ENCODE results near the gene DNAJC15. TPM values are rescaled to one million over a fixed set of nuclear protein-coding genes. Genes with fewer than 3 reads are reported as not detected.

Gene DNAJC15
- total RNA-seq, 1 donor from 2014 or later: 17.1 TPM

GRCh38 chr13:43077046-43077445, 53.7 kb downstream of the DNAJC15 start:
- H3K27me3 Mint-ChIP-seq (ENCODE audit: unreplicated experiment): no peaks in the 10 kb centered on the region
- DNase-seq: no peak
- H3K36me3 Mint-ChIP-seq (ENCODE audit: unreplicated experiment): peaks cover 12% of the 10 kb centered on the region
- H3K9me3 Mint-ChIP-seq (ENCODE audit: unreplicated experiment): peaks cover 2% of the 10 kb centered on the region
- peaks cover 14% of the 10 kb centered on the region for H3K4me1 Mint-ChIP-seq (ENCODE audit: low read depth, unreplicated experiment)
- H3K27ac Mint-ChIP-seq (ENCODE audit: unreplicated experiment): no peak overlapping the region
- no peak for TF ChIP-seq CTCF (IDR thresholded peaks at IDR 0.05; ENCODE audit: partially characterized antibody, unreplicated experiment)
- no peak overlapping the region for H3K4me3 Mint-ChIP-seq (ENCODE audit: unreplicated experiment)

GRCh38 chr13:43077461-43077860, 54.1 kb downstream of the DNAJC15 start:
- TF ChIP-seq CTCF (IDR thresholded peaks at IDR 0.05; ENCODE audit: partially characterized antibody, unreplicated experiment): no peak
- H3K9me3 Mint-ChIP-seq (ENCODE audit: unreplicated experiment): peaks cover 2% of the 10 kb centered on the region
- no peak overlapping the region for H3K4me3 Mint-ChIP-seq (ENCODE audit: unreplicated experiment)
- peak overlapping the region; percentile 28 for H3K27ac Mint-ChIP-seq (ENCODE audit: unreplicated experiment)
- no peak for DNase-seq
- H3K36me3 Mint-ChIP-seq (ENCODE audit: unreplicated experiment): peaks cover 12% of the 10 kb centered on the region
- no peaks in the 10 kb centered on the region for H3K27me3 Mint-ChIP-seq (ENCODE audit: unreplicated experiment)
- peaks cover 14% of the 10 kb centered on the region for H3K4me1 Mint-ChIP-seq (ENCODE audit: low read depth, unreplicated experiment)

GRCh38 chr13:43077906-43078305, 54.5 kb downstream of the DNAJC15 start:
- peak overlapping the region; percentile 28 for H3K27ac Mint-ChIP-seq (ENCODE audit: unreplicated experiment)
- H3K36me3 Mint-ChIP-seq (ENCODE audit: unreplicated experiment): peaks cover 12% of the 10 kb centered on the region
- no peak for TF ChIP-seq CTCF (IDR thresholded peaks at IDR 0.05; ENCODE audit: partially characterized antibody, unreplicated experiment)
- no peaks in the 10 kb centered on the region for H3K27me3 Mint-ChIP-seq (ENCODE audit: unreplicated experiment)
- no peak for DNase-seq
- no peak overlapping the region for H3K4me3 Mint-ChIP-seq (ENCODE audit: unreplicated experiment)
- peaks cover 2% of the 10 kb centered on the region for H3K9me3 Mint-ChIP-seq (ENCODE audit: unreplicated experiment)
- H3K4me1 Mint-ChIP-seq (ENCODE audit: low read depth, unreplicated experiment): peaks cover 14% of the 10 kb centered on the region

- Mint-ChIP-seq H3K36me3 (ENCODE audit: unreplicated experiment) (peaks cover 12% of the 10 kb centered on the region), H3K4me3 (ENCODE audit: unreplicated experiment) (no peak overlapping the region), H3K9me3 (ENCODE audit: unreplicated experiment) (peaks cover 2% of the 10 kb centered on the region), H3K4me1 (ENCODE audit: low read depth, unreplicated experiment) (peaks cover 14% of the 10 kb centered on the region), H3K27me3 (ENCODE audit: unreplicated experiment) (no peaks in the 10 kb centered on the region), H3K27ac (ENCODE audit: unreplicated experiment) (no peak overlapping the region)
- DNase-seq: no peak
- no peak for TF ChIP-seq CTCF (IDR thresholded peaks at IDR 0.05; ENCODE audit: partially characterized antibody, unreplicated experiment)
These were observed 55.0 kb downstream of the DNAJC15 start for GRCh38 chr13:43078399-43078798.

GRCh38 chr13:43079392-43079931, 56.1 kb downstream of the DNAJC15 start:
- no peaks in the 10 kb centered on the region for H3K27me3 Mint-ChIP-seq (ENCODE audit: unreplicated experiment)
- no peak overlapping the region for H3K27ac Mint-ChIP-seq (ENCODE audit: unreplicated experiment)
- peaks cover 2% of the 10 kb centered on the region for H3K9me3 Mint-ChIP-seq (ENCODE audit: unreplicated experiment)
- peaks cover 12% of the 10 kb centered on the region for H3K36me3 Mint-ChIP-seq (ENCODE audit: unreplicated experiment)
- H3K4me3 Mint-ChIP-seq (ENCODE audit: unreplicated experiment): no peak overlapping the region
- TF ChIP-seq CTCF (IDR thresholded peaks at IDR 0.05; ENCODE audit: partially characterized antibody, unreplicated experiment): no peak
- DNase-seq: no peak
- H3K4me1 Mint-ChIP-seq (ENCODE audit: low read depth, unreplicated experiment): peaks cover 18% of the 10 kb centered on the region

Measured in glutamatergic neuron (in vitro differentiated cells).